AG09309 (cell line): ENCODE results near the gene CACTIN.

Source experiments
- DNase-seq: peaks from one replicate; pipeline ENCODE4 v3.0.0-alpha.2; 2010; ENCODE audit warnings: low read depth
- H3K4me3 ChIP-seq: 2 replicates; pipeline ENCODE4 v1.5.1; 2011; ENCODE audit warnings: mild to moderate bottlenecking, low read depth, low read length, moderate library complexity; ENCODE audit not compliant: control insufficient read depth
- CTCF ChIP-seq: IDR thresholded peaks from 2 replicates; pipeline ENCODE4 v1.5.1; 2011; ENCODE audit warnings: mild to moderate bottlenecking, low read depth, low read length, inconsistent platforms; ENCODE audit not compliant: insufficient read depth, control insufficient read depth; ENCODE audit errors: missing control alignments

The CACTIN gene

GRCh38 chr19:3619631-3620012 is 7.0 kb downstream of the CACTIN start:
- no peak for DNase-seq
- H3K4me3 ChIP-seq: no peak overlapping the region
- TF ChIP-seq CTCF: no peak

- no peak for TF ChIP-seq CTCF
- no peak overlapping the region for H3K4me3 ChIP-seq
- DNase-seq: no peak
Observed at GRCh38 chr19:3618811-3619630, 7.6 kb downstream of the CACTIN start.

GRCh38 chr19:3618144-3618810 is 8.3 kb downstream of the CACTIN start:
- peak; percentile 96 for TF ChIP-seq CTCF
- no peak overlapping the region for H3K4me3 ChIP-seq
- no peak for DNase-seq

GRCh38 chr19:3617463-3617862 is 9.1 kb downstream of the CACTIN start:
- H3K4me3 ChIP-seq: no peak overlapping the region
- DNase-seq: no peak
- TF ChIP-seq CTCF: no peak

- DNase-seq: no peak
- H3K4me3 ChIP-seq: no peak overlapping the region
- TF ChIP-seq CTCF: no peak
Observed at GRCh38 chr19:3615524-3616135, 11.0 kb downstream of the CACTIN start.

- no peak for DNase-seq
- no peak for TF ChIP-seq CTCF
- no peak overlapping the region for H3K4me3 ChIP-seq
Observed at GRCh38 chr19:3614858-3615505, 11.6 kb downstream of the CACTIN start.
